Lung (tissue), 12 donors: Measurements from ENCODE around the gene DNAH3. TPM values are rescaled to one million over a fixed set of nuclear protein-coding genes. Genes with fewer than 3 reads are reported as not detected.

ENCODE experiments used
- ATAC-seq: fragments of 200-7000 bp; cut with Tn5 transposase; one replicate; pipeline ENCODE4 v1.9.1; 2020; ENCODE audit warnings: moderate number of reproducible peaks; ENCODE audit not compliant: insufficient read depth, low FRiP score
- DNase-seq, 3 donors: peaks; one replicate each; pipeline ENCODE4 v3.0.0-alpha.2; 2013 to 2017
- H3K27ac ChIP-seq, 2 donors: one replicate each; pipeline ENCODE4 v1.5.1; 2013; ENCODE audit warnings: mild to moderate bottlenecking in 2 of 2, moderate library complexity in 2 of 2, control low read depth in 1 of 2, inconsistent platforms in 1 of 2, low read depth in 1 of 2, low read length in 1 of 2
- H3K27me3 ChIP-seq, 3 donors: one replicate each; pipeline ENCODE4 v1.5.1; 2013; ENCODE audit warnings: low read length in 2 of 3; ENCODE audit not compliant: control insufficient read depth in 3 of 3, insufficient read depth in 3 of 3
- H3K36me3 ChIP-seq, 4 donors: one replicate each; pipeline ENCODE4 v1.5.1; 2013; ENCODE audit warnings: low read length in 4 of 4, mild to moderate bottlenecking in 1 of 4, moderate library complexity in 1 of 4; ENCODE audit not compliant: control insufficient read depth in 4 of 4, insufficient read depth in 4 of 4
- H3K4me1 ChIP-seq, 5 donors: one replicate each; pipeline ENCODE4 v1.5.1; 2013; ENCODE audit warnings: low read length in 5 of 5, mild to moderate bottlenecking in 2 of 5, moderate library complexity in 1 of 5; ENCODE audit not compliant: control insufficient read depth in 5 of 5, insufficient read depth in 5 of 5
- H3K4me3 ChIP-seq: one replicate; pipeline ENCODE4 v1.5.1; 2013; ENCODE audit warnings: mild to moderate bottlenecking, control low read depth, moderate library complexity
- H3K9ac ChIP-seq, 2 donors: one replicate each; pipeline ENCODE4 v1.5.1; 2013; ENCODE audit warnings: low read length in 2 of 2, control low read depth in 1 of 2; ENCODE audit not compliant: insufficient read depth in 1 of 2
- H3K9me3 ChIP-seq, 4 donors: one replicate each; pipeline ENCODE4 v1.5.1; 2013; ENCODE audit warnings: low read length in 3 of 4, mild to moderate bottlenecking in 1 of 4, moderate library complexity in 1 of 4; ENCODE audit not compliant: control insufficient read depth in 4 of 4, insufficient read depth in 3 of 4
- CTCF ChIP-seq: IDR thresholded peaks from 2 replicates; pipeline ENCODE4 v1.5.1; 2012; ENCODE audit warnings: mild to moderate bottlenecking; ENCODE audit errors: control extremely low read depth, extremely low read depth
- WGBS, 2 donors: extraction: QIAGEN DNeasy Blood & Tissue Kit; methylation state at CpG; one replicate each; pipeline ENCODE4 v1.1.7; 2013; 5-methylcytosine and 5-hydroxymethylcytosine counted together
- polyA plus RNA-seq, 2 donors: library from polyadenylated mRNA; stranded (reverse); fragments of 200-250 nt; gene quantifications; one replicate each; pipeline ENCODE4 v1.2.1, GENCODE V29; 2013
- total RNA-seq, 2 donors: library from RNA; depleted of rRNA in 1 of 2; stranded (reverse); fragments of >200 nt in 1 of 2; gene quantifications; one replicate each; pipeline ENCODE4 v1.2.1, GENCODE V29; 2014 to 2021
- donor health status: control.
- donor health status: control.
- donor health status: Bipolar disorder and iron deficiency.
- donor health status: healthy.
- donor health status: DM: yes; HTN: yes; CAD: no.

DNAH3 gene
- total and polyA plus RNA-seq, 4 donors: 1.0 to 24.1 (median 12.8) TPM

GRCh38 chr16:21083729-21084268 is 66.8 kb downstream of the DNAH3 start:
- Histone ChIP-seq H3K27me3 (no peaks in the 10 kb centered on the region), H3K27ac (no peak overlapping the region)

GRCh38 chr16:21081329-21081728 is 69.3 kb downstream of the DNAH3 start:
- no peak for TF ChIP-seq CTCF
- 63 to 73% methylated on average over 8 of the region's 8 CpGs for WGBS, 2 donors
- no peaks in the 10 kb centered on the region for H3K27me3 ChIP-seq
- no peak for DNase-seq
- no peaks in the 10 kb centered on the region for H3K4me1 ChIP-seq
- no peak overlapping the region for H3K27ac ChIP-seq
- ATAC-seq: no peak
- no peak overlapping the region for H3K9ac ChIP-seq
- H3K9me3 ChIP-seq: no peaks in the 10 kb centered on the region
- no peak overlapping the region for H3K4me3 ChIP-seq
- no peaks in the 10 kb centered on the region for H3K36me3 ChIP-seq

More at GRCh38 chr16:21083729-21084268, 66.8 kb downstream of the DNAH3 start:
- TF ChIP-seq CTCF: peak; percentile 56
- H3K4me3 ChIP-seq: no peak overlapping the region
- ATAC-seq: peak; percentile 81
- no peaks in the 10 kb centered on the region for H3K36me3 ChIP-seq
- H3K9me3 ChIP-seq: no peaks in the 10 kb centered on the region
- peak; percentile 48 to 55 (median 49) for DNase-seq
- H3K9ac ChIP-seq: no peak overlapping the region
- no peaks in the 10 kb centered on the region for H3K4me1 ChIP-seq
- 35 to 36% methylated on average over 6 of the region's 6 CpGs for WGBS, 2 donors

GRCh38 chr16:21078563-21078962 is 72.1 kb downstream of the DNAH3 start:
- Histone ChIP-seq H3K4me3 (no peak overlapping the region), H3K4me1 (no peaks in the 10 kb centered on the region), H3K27me3 (no peaks in the 10 kb centered on the region), H3K9me3 (no peaks in the 10 kb centered on the region), H3K27ac (no peak overlapping the region), H3K36me3 (no peaks in the 10 kb centered on the region), H3K9ac (no peak overlapping the region)
- ATAC-seq: no peak
- no peak for TF ChIP-seq CTCF
- DNase-seq: no peak
